Dermis blood vessel endothelial cell (primary cell): Measurements from ENCODE around the gene ASS1. TPM values are rescaled to one million over a fixed set of nuclear protein-coding genes. Genes with fewer than 3 reads are reported as not detected.

Experiments
- DNase-seq: peaks from one replicate; pipeline ENCODE4 v3.0.0; 2010
- total RNA-seq: library from RNA; depleted of rRNA; stranded (reverse); fragments of >200 nt; gene quantifications from 2 replicates; pipeline ENCODE4 v1.2.3, GENCODE V29; 2014

Gene ASS1
- total RNA-seq, 1 donor from 2014 or later: 9.5 TPM

- DNase-seq: no peak
Observed at GRCh38 chr9:130437011-130437789, 7.6 kb upstream of the ASS1 start.

- DNase-seq: no peak
Observed at GRCh38 chr9:130438382-130438981, 6.3 kb upstream of the ASS1 start.

- no peak for DNase-seq
Observed at GRCh38 chr9:130441031-130441430, 3.7 kb upstream of the ASS1 start.

GRCh38 chr9:130442746-130443455, 1.9 kb upstream of the ASS1 start:
- DNase-seq: no peak

- no peak for DNase-seq
Observed at GRCh38 chr9:130443456-130443801, 1.3 kb upstream of the ASS1 start.

DNA sequence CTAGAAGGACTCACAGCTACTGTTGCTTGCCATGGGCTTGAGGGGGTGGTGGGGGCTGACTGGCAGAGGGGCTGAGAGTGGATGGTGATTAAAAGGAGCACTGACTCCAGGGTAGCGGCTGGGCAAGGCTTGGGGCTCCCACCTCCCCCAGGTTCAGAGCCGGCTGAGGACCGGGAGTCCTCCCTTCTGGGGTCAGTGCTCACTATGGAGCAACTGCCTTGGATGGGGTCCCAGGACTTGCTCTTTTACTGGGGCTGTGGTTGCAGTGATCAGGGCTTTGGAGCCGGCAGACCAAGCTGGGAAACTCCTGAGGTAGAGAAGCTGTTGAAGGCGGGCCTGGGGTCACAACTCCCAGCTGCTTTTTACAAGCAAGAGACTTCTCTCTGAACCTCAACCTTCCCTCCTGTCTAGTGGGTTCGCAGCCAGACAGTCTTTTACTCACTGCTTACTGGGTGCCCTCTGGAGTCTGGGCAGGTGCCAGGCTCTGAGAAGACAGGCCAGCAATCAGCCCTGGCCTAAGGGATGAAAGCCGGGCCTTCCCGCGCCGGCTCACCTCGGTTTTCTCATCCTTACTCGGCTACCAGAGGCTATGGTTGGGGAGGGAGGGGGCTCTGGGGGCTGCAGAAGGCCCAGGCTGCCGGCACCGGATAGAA, 795 bp upstream of the ASS1 start:
- no peak for DNase-seq

GRCh38 chr9:130445268-130445983, 665 bp downstream of the ASS1 start:
- no peak for DNase-seq

GRCh38 chr9:130446101-130446861, 1.5 kb downstream of the ASS1 start:
- DNase-seq: no peak

DNA sequence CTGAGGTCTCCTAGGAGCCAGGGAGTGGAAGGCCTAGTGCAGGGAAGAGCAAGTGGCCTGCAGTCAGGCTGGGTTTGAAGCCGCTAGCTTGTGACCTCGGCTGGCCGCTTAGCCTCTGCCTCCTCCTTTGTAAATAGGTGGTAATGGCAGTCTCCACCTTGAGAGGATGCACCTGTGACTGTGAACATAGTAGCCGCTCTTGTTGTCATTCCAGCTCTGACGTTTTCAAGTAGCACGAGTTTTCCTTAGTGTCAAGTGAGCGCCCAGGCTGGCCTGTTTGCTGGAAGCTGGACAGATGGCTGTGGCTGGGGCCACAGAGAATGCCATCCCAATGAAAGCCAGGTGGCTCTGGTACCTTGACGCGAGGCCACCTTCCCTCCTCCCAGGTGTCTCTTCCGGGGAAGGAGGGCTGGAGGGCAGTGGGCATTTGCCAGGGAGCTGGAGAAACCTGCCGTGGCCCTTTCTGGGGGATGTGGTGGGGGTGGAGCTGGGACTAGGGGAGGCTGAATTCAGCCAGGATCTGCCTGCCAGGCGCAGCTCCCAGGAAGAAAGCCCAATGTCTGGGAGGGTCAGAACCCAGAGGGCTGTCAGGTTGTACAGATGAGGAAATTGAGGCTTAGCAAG, 2.5 kb downstream of the ASS1 start:
- no peak for DNase-seq

- DNase-seq: no peak
Observed at GRCh38 chr9:130448035-130448624, 3.4 kb downstream of the ASS1 start.

- no peak for DNase-seq
Observed at GRCh38 chr9:130448771-130449603, 4.2 kb downstream of the ASS1 start.

DNA sequence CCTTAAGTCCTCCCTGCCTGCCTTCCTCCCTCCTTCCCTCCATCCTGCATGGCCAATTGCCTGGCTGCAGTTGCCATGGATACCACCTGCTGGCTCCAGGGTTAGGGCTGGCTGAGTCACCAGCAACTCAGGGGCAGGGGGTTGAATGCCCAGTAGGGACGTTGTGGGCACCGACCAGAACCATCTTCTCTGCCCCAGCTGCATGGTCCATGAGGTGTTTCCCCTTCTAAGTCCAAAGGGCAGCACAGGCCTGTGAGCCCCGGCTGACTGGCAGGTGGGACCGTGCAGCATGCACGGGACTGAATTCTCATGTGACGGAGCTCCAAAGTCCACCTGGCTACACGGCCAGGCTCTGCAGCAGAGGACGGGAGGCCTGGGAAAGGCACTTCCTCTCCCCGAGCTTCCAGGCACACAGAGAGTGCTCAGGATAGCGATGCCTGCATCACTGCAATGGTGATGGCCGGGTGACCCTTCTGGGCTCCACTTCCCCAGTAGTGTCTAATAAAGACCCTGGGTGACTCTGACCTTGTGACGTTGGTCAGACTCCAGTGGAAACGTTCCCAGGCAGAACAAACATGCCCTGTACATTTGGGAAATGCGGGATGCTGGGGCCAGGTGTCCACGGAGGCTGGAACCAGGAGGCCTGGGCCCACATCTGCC, 5.7 kb downstream of the ASS1 start:
- no peak for DNase-seq

- DNase-seq: no peak
Observed at GRCh38 chr9:130451004-130451390, 6.2 kb downstream of the ASS1 start.

DNA sequence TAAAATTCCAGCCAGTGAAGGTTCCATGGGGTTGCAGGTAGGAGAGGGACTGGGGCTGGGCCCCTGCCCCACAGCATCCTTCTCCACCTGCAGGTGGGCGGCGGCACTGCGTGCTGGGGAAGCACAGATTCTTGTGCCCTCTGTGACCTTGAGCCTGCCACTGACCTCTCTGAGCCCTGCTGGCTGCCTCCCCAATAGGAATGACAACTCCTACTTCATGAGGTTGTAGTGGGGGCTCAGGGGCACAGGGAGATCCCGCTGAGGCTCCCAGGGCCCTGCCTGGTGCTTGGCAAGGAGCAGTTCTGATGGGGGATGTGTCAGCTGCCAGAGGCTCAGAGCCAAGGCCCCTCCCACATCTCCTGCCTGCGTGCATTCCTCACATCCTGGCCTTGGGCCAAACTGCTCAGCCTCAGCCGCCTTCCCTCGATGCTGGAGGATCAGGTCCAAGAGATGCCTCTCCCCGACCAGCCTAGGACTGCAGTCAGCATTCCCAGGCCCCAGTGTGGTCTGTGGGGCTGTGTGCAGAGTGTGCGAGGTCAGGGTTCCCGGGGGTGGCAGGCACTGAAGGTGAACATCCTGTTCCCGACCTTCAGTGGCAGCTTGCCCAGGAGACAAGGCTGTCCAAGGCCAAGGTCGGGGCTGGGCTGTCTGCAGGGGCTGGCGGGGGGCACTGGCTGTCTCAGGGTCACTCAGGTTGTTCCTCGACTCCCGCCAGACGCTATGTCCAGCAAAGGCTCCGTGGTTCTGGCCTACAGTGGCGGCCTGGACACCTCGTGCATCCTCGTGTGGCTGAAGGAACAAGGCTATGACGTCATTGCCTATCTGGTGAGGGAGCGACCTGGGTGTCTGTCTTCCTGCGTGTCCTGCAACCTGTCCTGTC, 7.0 kb downstream of the ASS1 start:
- DNase-seq: peak; percentile 94

- no peak for DNase-seq
Observed at GRCh38 chr9:130452835-130453234, 8.1 kb downstream of the ASS1 start.

DNA sequence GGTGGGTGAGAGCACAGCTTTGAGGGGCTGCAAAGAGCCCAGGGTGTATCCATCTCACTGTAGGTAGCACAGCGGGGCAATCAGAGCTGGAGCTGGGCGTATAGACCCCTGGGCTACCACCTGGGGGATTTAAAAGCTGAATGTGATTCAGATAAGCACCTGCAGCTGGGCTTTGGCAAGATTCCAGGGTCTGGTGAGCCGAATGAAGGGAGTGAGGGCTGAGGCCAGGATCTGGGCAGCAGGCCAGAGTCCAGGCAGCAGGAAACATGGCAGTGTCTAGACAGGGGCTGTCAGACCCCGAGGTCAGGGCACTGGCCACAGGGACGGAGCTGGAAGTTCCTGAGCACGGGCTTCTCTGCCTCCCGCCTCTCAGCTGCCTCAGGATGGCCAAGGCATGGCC, 8.7 kb downstream of the ASS1 start:
- peak; percentile 79 for DNase-seq

DNA sequence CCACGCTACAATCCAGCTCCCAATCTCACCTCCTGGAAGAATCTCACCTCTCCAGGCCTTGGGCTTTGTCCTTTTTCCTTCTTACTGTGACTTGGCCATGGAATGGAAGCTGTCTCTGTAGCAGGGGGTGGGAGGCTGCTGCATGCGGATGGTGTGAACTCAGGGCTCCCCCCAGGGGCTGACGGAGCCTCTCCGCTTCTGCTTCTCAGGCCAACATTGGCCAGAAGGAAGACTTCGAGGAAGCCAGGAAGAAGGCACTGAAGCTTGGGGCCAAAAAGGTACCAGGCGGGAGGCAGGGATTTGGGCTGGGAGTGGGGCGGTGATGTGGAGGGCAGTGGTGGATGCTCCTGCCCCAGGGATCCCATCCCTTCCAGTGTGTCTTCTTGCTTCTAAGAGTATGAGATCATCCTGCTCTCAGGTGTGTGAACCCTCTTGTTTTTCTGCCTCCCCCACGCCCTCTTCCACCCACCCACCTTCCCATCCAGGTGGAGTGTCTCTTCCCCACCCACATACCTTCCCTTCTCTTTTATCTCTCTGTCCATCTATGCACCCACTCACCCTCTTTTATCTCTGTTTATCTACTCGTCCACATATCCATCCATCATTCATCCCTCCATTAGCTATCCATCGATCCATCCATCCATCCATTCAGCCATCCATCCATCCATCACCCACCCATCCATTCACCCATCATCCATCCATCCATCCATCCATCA, 9.5 kb downstream of the ASS1 start:
- no peak for DNase-seq

GRCh38 chr9:130454812-130455325, 10.1 kb downstream of the ASS1 start:
- DNase-seq: no peak
